ENCODE measurements around the gene ASTN1.
"Not testable (repeated sequence)": the region's sequence is repeated elsewhere in the genome, so short reads cannot be mapped to it uniquely, and the experiment has no call there.

ASTN1 gene

GRCh38 chr1:177080564-177080963 is 83.9 kb downstream of the ASTN1 start:
- TF ChIP-seq, protein P1, sequence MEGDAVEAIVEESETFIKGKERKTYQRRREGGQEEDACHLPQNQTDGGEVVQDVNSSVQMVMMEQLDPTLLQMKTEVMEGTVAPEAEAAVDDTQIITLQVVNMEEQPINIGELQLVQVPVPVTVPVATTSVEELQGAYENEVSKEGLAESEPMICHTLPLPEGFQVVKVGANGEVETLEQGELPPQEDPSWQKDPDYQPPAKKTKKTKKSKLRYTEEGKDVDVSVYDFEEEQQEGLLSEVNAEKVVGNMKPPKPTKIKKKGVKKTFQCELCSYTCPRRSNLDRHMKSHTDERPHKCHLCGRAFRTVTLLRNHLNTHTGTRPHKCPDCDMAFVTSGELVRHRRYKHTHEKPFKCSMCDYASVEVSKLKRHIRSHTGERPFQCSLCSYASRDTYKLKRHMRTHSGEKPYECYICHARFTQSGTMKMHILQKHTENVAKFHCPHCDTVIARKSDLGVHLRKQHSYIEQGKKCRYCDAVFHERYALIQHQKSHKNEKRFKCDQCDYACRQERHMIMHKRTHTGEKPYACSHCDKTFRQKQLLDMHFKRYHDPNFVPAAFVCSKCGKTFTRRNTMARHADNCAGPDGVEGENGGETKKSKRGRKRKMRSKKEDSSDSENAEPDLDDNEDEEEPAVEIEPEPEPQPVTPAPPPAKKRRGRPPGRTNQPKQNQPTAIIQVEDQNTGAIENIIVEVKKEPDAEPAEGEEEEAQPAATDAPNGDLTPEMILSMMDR (IDR thresholded peaks at IDR 0.05; ENCODE audit: control extremely low read depth, extremely low read depth, low read depth, missing control alignments), result no peak
- CTCF ChIA-PET, result interaction anchor here (1.3 kb wide), 1 partner anchor 14 kb away, joined by 4 read pairs; no protein-coding TSS in a partner anchor
- POLR2A ChIA-PET, result no interaction called here
- no peak for DNase-seq (ENCODE audit: extremely low spot score)

DNA sequence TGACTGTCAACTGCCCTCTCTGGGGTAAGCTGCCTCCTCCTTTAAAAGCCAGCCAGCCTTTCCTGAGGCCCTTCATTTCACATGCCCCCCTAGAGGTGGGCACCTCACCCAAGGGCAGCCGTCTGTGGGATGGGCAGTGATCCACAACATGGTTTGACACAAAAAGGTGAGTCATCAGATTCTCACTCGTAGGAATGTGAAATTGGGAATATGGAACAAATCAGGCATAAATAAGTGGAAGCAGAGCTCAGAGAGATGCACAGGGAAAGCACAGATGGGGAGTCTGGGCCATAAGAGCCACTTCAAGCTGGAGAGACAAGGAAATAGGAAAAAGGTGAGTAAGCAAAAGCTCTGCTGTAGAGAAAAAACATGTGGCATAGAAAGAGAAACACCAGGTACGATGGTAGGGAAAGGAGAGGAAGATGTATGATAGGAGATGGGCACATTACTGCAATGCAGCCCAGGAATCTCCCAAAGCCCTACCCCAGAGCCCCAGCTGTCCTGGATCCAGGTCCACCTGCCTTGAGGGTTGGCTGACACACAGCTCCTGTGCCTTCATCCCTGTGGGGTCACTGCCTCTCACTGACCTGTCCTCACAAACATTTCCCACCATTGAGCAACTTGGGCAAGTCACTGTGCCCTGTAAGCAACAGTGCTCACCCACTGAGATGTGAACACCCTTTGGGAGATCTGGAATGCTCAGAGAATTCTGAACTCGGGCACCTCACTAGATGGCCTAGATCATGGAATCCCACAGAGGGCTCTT is 86.6 kb downstream of the ASTN1 start:
- TF ChIP-seq, protein P1 (IDR thresholded peaks at IDR 0.05; ENCODE audit: control extremely low read depth, extremely low read depth, low read depth, missing control alignments), result no peak
- no peak for DNase-seq (ENCODE audit: extremely low spot score)
- POLR2A ChIA-PET, result no interaction called here
- CTCF ChIA-PET, result interaction anchor here (1.1 kb wide), 1 partner anchor 13 kb away, joined by 3 read pairs; no protein-coding TSS in a partner anchor

- TF ChIP-seq, protein P1 (IDR thresholded peaks at IDR 0.05; ENCODE audit: control extremely low read depth, extremely low read depth, low read depth, missing control alignments), result no peak
- ChIA-PET POLR2A (no interaction called here), CTCF (interaction anchor here (2.1 kb wide), 1 partner anchor 13 kb away, joined by 7 read pairs; no protein-coding TSS in a partner anchor)
- no peak for DNase-seq (ENCODE audit: extremely low spot score)
Measured at GRCh38 chr1:177077006-177077405, 87.5 kb downstream of the ASTN1 start.

DNA sequence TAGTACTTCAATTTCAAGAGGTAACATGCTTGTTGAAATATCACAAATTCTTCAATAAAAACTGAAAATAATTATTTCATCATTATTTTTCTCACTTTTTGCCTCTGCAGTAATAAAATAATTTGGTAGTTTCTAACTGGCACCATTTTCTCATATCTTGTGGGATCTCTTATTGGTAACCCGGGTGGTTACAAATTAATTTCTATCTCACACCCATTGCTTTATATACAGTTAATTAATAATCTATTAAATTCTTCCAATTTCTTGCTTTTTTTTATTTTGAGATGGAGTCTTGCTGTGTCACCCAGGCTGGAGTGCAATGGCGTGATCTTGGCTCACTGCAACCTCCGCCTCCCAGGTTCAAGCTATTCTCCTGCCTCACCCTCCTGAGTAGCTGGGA is 89.7 kb downstream of the ASTN1 start:
- DNase-seq (ENCODE audit: extremely low spot score); POLR2A ChIA-PET: not testable (repeated sequence)
- CTCF ChIA-PET, result interaction anchor here (2.1 kb wide), 1 partner anchor 11 kb away, joined by 7 read pairs; no protein-coding TSS in a partner anchor

DNA sequence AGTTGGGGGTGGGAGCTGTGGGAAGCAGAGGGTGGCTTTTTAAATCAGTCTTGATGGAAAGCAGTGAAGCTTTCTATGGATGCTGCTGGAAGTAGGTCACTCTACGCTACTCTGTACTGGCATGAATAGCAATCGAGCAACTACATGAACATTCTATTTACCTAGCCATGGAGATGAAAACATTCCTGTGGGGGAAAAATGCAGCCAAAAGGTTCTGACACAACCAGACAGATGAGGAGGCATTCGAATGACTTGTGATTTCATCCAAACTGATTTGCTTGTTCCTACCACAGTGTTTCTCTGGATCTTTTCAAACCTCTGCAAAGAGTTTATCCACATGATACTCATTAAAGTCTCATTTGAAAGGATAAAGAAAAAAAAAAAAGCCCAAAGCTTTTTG is 95.0 kb downstream of the ASTN1 start:
- CTCF ChIA-PET, result no interaction called here
- TF ChIP-seq, protein P1 (IDR thresholded peaks at IDR 0.05; ENCODE audit: control extremely low read depth, extremely low read depth, low read depth, missing control alignments), result no peak
- no peak for DNase-seq (ENCODE audit: extremely low spot score)
- POLR2A ChIA-PET, result no interaction called here

DNA sequence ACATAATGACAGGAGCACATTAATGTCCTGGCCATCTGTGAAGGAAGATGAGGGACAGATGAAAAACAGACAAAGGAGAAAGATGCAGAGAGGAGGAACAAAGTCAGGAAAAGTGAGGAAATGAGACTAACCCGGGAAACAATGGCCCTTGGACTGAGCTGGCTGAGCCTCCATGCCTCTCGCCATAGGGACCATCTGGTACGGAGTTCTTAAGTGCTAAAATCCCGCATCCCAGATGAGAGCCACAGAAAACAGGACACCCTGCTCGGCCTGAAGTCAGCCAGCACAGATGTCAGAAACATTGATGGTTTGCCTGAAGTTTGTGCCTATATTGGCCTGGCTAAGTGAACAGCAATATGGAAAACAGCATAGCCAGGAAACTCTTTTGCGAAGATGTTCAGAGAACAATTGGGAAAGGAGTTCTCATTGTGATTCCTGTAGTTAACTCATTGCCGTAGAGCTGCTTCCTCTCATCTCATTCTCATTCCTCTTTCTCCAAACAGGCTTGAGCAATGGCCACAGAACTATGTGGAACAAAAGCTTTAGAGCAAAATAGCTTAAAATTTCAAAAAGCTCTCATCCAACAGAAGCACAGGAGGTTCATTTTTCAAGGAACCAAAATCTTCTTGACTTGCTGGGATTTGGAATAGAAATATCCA is 96.6 kb downstream of the ASTN1 start:
- POLR2A ChIA-PET, result no interaction called here
- TF ChIP-seq, protein P1 (IDR thresholded peaks at IDR 0.05; ENCODE audit: control extremely low read depth, extremely low read depth, low read depth, missing control alignments), result no peak
- no peak for DNase-seq (ENCODE audit: extremely low spot score)
- CTCF ChIA-PET, result interaction anchor here (1.0 kb wide), 1 partner anchor 15 kb away, joined by 3 read pairs; no protein-coding TSS in a partner anchor

DNA sequence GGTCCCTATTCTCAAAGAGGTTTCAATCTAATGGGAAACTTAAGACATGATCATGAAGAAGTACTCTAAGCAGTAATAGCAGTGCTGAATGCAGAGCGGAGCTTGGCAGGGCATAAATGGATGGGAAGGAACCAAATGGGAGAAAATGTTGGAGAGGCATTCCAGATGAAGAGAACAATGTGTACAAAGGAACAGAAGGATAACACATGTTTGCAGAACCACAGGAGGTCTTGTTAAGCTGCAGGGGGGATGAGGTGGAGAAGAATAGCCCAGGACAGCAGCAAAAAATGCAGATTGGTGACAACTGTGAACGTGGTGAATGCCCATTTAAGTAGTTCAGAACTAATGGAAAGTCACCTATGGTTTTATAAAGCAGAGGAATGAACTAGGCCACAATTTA is 99.1 kb downstream of the ASTN1 start:
- ChIA-PET POLR2A (no interaction called here), CTCF (no interaction called here)
- TF ChIP-seq, protein P1 (IDR thresholded peaks at IDR 0.05; ENCODE audit: control extremely low read depth, extremely low read depth, low read depth, missing control alignments), result no peak
- no peak for DNase-seq (ENCODE audit: extremely low spot score)

All from GM10248 (cell line).